ENCODE measurements around the gene KHK. TPM values are rescaled to one million over a fixed set of nuclear protein-coding genes. Genes with fewer than 3 reads are reported as not detected.

KHK gene
- total and polyA plus RNA-seq, 2 of the 8 experiments (the other 6 are each of a cell fraction or from before 2014, with no cell fraction given) = 11.0 to 17.7 TPM

DNA sequence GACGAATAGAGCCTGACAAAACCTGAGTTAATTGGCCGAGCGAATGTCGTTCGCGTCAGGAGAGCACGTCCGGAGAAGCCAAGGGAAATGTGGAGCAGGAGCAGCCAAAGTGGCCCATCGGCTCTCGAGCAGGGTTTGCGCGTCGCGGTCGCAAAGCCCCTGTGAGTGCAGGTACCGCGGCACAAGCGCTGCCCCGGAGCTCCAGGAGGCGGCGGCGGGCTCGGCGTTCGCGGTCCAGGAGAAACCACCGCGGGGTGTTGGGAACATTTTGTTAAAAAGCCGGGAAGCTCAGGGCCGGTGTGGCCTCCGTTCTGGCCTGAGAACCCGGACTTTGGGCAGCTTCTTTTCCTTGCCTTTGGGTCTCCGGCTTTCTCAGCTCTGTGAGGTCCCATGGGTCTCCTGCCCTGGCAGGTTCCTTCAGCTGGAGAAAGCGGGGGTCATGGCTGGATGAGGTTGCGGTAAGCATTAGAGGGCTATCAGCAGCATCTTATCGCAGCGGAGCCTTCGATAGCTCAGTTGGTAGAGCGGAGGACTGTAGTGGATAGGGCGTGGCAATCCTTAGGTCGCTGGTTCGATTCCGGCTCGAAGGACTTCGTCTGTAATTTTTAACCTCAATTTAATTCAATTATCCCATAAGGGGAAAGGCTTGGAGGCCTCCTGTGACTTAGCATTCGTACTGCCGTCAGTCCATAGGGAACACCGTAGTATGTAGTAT is 36.1 kb upstream of the KHK start (continued):
- 0 out of 2 replicates have a peak, but pooled peaks have one; percentile 4 for TF ChIP-seq EGR1 (IDR thresholded peaks at IDR 0.05; ENCODE audit: borderline replicate concordance, low read depth, low read length)
